Measurements from ENCODE around the gene WDR5.

WDR5 gene

DNA sequence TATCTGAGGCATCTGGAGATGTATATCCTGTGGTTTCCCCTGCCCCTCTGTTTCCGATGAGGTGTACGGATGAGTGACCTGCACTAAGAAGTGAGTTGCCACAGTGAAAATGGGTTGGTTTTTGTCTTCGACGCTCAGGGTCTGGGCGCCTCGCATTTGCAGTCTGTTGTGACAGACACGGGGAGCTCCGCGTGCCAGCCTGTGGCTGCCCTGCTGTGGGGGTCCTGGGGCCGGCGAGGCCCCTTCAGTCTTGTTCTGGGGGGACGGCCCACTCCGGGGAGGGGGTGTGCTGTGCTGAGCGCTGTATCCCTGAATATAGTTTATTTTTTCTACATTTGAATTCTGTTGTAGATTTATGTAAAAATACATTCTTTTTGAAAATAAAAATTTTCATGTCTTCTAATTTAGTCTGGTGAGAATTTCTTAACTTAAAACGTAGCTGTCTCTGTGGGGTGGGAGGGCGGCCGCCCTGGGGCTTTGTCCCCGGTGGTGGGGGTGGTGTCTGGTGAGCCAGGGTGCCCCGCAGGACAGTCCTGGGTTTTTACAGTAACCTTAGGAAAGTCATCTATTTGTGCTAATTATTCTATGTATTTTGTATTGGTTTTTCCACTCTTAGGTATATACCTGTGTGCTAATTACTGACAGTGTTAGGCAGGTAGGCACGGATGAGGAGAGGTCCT, 23.8 kb downstream of the WDR5 start:
- DNase-seq, result no peak

GRCh38 chr9:134161647-134162046, 25.8 kb downstream of the WDR5 start:
- DNase-seq, result no peak

- DNase-seq, result no peak
These were observed 26.4 kb downstream of the WDR5 start for GRCh38 chr9:134162212-134162775.

DNA sequence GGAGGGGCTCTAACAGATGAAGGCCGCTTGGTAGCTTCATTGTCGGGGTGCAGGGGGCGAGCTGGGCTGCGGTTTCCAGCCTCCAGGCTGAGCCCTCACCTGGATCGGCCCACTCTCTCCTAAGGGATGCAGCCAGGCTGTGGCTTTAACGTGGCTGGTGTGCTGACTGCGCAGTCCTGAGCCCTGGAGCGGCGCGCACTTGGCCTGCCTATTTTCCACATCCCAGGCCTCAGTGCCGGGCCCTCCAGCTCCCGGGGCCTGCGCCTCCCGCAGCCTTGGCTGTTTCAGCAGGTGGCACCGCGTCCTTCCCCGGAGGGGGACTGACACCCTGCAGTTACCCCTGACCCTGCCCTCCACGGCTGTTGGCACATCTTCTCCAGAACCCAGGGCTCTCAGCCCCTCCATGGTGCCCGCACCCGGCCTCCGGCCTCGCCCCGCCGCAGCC, 27.1 kb downstream of the WDR5 start:
- no peak for DNase-seq

DNA sequence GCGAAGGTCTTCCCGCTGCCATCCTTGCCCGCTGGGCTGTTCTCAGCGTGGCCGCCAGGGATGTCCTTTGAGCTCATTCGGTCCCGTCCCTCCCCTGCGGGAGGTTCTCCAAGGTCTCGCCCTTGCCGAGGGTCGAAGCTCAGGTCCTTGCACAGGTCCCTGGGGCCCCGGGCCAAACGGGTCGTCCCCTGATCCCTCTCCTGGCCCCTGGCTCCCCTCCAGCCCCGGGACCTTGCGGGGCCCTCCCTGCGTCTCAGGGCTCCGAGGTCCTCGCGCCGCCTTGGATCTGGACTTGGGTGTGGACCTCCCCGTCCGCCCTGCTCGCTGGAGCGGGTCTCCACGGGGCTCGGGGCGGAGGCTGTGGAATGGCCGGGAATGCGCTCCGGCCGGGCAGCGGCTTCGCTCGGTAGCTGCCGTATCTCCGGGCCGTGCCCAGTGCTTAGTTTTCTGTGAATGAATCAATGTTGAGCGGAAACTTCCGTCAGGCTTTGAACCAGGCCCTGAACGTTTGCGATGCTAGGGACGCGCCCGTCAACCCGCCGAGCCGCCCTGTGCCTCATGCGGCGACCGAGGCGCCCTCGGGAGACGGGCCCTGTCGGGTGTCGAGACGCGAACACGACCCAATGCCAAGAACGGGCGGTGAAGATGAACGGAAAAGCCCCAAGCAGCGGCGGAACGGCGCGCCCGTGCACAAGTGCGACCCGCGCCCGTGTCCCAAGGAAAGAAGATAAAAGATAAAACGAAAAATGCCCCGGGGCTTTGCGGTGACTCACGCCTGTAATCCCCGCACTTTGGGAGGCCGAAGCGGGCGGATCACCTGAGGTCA, 27.7 kb downstream of the WDR5 start:
- DNase-seq, result peak; percentile 79

GRCh38 chr9:134164879-134165278, 29.0 kb downstream of the WDR5 start:
- DNase-seq, result no peak

DNA sequence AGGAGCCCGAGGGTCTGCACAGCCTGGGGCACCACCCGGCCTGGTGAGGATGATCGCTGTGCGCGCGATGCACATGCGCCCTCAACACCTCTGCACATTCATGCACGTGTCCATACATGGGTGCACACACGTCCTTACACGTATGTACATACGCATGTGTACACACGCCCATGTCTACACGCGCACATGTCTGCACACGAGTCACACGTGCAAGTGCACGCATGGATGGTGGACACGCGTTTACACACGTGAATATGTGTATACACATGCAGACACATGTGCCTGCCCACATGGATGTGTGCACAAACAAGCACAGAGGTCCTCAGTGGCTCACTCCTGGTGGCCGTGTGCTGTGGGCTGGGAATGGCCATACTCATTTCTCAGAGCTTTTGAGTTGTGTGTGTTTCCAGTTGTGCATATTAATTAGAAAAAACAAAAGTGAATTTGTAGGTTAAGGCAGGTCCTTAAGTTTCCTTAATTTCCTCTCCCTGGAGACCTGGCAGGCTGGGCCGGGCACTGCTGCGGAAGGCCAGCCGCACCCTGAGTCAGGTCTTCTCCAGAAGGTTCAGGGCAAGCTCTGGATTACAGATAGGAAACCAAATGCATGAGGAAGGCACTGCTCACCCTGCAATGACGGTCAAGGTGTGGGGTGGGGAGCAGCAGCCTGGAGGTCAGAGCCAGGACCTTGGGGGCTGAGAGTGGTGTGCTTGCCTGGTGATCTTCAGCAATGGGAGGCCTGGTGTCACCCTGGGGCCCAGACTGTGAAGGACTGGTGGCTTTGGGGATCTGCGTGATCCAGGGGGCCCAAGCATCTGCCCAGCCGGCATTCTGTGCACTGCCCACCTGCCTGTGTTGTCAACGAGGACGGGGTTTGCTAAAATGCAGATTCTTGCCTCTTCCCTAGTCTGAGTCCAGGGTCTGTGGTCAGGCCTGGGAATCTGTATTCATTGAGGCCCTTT, 29.8 kb downstream of the WDR5 start:
- peak; percentile 48 for DNase-seq

DNA sequence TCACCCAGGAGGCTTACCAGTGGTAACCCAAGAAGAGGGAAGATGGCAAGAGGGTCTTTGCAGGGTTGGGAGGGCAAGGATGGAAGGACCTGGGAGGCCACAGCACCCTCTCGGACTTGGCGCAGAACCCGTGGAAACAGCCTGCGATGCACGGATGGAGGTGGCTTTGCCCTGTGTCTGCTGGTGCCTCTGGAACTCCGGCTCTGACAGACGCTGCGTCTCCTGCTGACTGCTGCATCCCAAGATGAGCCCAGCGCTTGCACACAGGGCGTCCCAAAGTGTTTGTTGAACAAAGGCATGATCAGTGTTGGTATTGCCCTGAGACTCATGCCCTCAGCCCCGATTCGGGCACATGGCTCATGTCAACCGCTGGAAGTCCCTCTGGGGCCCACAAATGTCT, 30.5 kb downstream of the WDR5 start:
- DNase-seq, result no peak

DNA sequence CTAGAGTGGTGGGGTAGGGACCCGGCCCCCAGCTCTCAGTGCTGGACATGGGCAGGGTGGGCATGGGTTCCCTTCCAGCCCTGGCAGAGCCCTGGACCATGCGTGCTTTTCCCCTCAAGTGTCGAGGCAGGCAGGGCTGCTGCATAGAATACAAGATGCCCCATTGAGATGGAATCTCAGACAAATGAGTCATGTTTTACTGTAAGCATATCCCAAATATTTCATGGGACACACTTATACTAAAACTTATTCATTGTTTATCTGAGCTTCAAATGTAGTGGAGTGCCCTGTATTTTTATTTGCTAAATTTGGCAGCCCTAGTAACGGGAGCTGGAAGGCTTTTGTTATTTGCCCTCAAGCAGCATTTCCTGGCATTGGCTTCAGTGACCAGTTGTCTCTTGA, 31.6 kb downstream of the WDR5 start:
- no peak for DNase-seq

DNA sequence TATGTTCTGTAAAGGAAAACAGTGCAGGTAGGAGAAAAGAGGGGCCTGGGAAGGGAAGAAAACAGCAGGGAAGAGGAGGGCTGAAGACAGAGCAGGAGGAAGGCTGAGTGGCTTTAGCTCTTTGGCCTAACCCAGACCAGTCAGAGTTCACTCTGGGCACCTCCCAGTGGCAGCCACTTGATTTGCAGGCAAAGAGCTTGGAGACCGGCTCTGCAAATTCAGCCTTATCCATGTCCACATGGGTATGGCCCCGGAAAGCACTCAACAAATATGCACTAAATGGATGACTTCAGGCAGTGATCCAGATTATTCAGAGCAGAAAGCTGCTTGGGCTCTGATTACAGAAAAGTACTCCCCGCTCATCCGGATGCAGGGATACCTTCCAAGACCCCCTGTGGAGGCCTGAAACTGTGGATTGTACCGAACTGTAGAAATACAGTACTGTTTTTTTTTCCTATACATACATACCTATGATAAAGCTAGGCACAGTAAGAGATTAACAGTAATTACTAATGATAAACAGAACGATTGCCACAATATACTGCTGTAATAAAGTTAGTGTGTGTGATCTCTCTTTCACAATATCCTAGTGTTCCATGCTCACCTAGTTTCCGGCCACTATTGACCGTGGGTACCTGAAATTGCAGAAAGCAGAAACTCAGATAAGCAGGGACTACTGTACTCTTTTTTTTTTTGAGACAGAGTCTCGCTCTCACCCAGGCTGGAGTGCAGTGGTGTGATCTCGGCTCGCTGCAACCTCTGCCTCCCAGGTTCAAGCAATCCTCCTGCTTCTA, 33.1 kb downstream of the WDR5 start:
- DNase-seq, result no peak

- no peak for DNase-seq
These were observed 34.0 kb downstream of the WDR5 start for GRCh38 chr9:134169724-134170401.

GRCh38 chr9:134170532-134171315, 34.8 kb downstream of the WDR5 start:
- DNase-seq, result no peak

DNA sequence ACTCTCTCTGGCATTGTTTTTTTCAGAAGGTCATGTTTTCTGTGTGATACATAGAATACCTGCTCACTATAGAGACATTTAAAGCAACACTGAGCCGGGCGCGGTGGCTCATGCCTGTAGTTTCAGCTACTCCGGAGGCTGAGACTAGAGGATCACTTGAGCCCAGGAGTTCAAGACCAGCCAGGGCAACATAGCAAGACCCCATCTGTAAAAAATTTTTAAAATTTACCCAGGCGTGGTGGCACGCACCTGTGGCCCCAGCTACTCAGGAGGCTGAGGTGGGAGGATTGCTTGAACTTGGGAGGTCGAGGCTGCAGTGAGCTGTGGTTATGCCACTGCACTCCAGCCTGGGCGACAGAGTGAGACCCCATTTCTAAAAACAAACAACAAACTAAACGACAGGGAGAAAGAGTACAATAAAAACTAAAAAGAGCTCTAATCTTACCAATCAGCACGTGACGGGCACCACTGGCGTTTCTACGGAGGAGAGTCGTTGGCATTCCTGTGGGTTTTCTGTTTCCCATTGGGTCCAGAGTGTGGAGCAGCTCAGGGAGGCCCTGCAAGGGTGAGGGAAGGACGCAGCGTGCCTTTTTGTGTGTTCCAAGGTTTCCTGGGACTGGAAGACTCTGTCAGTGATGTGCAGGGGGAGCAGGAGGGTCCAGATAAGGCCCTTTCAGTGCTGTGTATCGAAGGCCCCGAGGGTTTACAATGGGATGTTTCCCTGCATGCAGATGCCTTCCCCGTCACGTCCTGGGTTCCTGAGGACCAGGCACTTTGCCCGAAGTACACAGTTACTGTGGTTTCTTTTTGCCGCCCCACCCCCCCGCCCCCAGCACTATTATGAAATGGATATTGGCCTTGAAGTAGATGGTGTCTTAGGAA, 35.7 kb downstream of the WDR5 start:
- no peak for DNase-seq

GRCh38 chr9:134172198-134173126, 36.6 kb downstream of the WDR5 start:
- no peak for DNase-seq

GRCh38 chr9:134173127-134174072, 37.5 kb downstream of the WDR5 start:
- no peak for DNase-seq

DNA sequence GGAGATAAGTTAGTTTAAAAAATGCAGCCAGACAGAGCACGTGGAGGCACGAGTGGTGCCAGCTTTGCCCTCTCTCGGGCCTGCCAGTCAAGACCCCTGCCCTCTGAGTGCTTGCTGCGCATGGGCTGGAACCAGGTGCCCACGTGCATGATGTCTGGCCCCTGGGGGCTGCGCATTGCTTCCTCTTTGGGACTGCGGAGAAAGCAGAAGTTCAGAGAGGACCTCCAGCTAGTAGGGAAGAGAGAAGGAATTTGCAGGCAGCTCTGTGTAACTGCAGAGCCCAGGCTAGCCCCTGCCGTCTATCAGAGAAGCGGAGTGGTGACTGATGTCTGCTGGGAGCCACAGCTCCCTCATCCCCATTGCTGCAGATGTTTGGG, 38.2 kb downstream of the WDR5 start:
- DNase-seq, result no peak

Data from CD4-positive, alpha-beta T cell treated with Interleukin-6 for 4 hours (primary cell).